ENCODE data around the gene LMO7. TPM values are rescaled to one million over a fixed set of nuclear protein-coding genes. Genes with fewer than 3 reads are reported as not detected.

Gene LMO7
- total and polyA plus RNA-seq, 2 of the 8 experiments (the other 6 are each of a cell fraction or from before 2014, with no cell fraction given): 8.1 to 28.3 TPM

DNA sequence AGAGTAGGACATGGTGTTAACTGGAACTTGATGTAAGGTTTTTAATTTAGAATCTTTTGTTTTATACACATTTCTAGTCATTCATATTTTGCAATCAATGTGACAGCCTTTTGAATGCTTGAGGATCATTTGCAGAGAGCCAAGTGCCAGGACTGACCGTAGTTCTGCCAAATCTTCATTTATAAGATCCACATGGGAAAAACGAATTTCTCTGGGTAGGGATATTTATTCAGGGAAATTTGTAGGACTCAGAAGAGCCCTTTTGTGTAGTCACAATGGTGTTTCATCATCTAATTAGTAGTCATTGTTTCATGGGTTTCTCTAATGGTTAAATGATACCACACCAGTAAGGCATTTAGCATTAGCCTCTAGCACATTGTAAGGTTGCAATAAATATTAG lies 161.1 kb downstream of the LMO7 start:
- Histone ChIP-seq H3K4me3 (ENCODE audit: extremely low read depth in 1 of 4, insufficient read depth in 2 of 4, low read depth in 3 of 4, low read length in 4 of 4) (no peak overlapping the region), H2BK20ac (ENCODE audit: low read length) (no peak overlapping the region), H3K4ac (replicated peaks; ENCODE audit: insufficient read length, low read depth, low read length) (no peak overlapping the region), H2AK5ac (ENCODE audit: low read depth, low read length) (no peak overlapping the region), H3K9me3 (ENCODE audit: insufficient read depth in 2 of 2, low read depth in 1 of 2, low read length in 1 of 2) (no peaks in the 10 kb centered on the region), H3K4me2 (ENCODE audit: insufficient read depth in 1 of 2, low read depth in 2 of 2, low read length in 2 of 2) (no peak overlapping the region), H3K79me2 (ENCODE audit: control insufficient read depth in 1 of 2, insufficient read depth in 2 of 2, low read length in 2 of 2) (no peaks in the 10 kb centered on the region), H3K4me1 (replicated peaks in 1 of 4; ENCODE audit: control insufficient read depth in 3 of 4, insufficient read depth in 4 of 4, low read length in 3 of 4) (peaks cover 0 to 4% (median 2%) of the 10 kb centered on the region in 4 experiments; a peak in 4 of 7 replicates), H3K23ac (ENCODE audit: insufficient read length) (no peak overlapping the region), H2AFZ (ENCODE audit: low read length) (no peak overlapping the region), H3K27me3 (replicated peaks in 1 of 4; ENCODE audit: control insufficient read depth in 3 of 4, extremely low read depth in 1 of 4, insufficient read depth in 3 of 4, low read length in 3 of 4) (no peaks in the 10 kb centered on the region), H3K9ac (replicated peaks in 1 of 4; ENCODE audit: extremely low read depth in 1 of 4, low read depth in 3 of 4, low read length in 3 of 4) (no peak overlapping the region), H3K14ac (ENCODE audit: insufficient read length) (no peak overlapping the region), H4K8ac (ENCODE audit: extremely low read depth, insufficient read depth, low read length) (no peak overlapping the region), H4K91ac (replicated peaks; ENCODE audit: insufficient read length, low read length) (no peak overlapping the region), H3K56ac (replicated peaks; ENCODE audit: insufficient read length, low read depth, low read length) (no peak overlapping the region), H2BK15ac (ENCODE audit: low read length) (no peak overlapping the region), H4K20me1 (replicated peaks in 1 of 2; ENCODE audit: control insufficient read depth in 1 of 2, insufficient read depth in 2 of 2, low read length in 2 of 2) (no peaks in the 10 kb centered on the region), H3K79me1 (ENCODE audit: low read depth, low read length) (no peaks in the 10 kb centered on the region), H2BK12ac (ENCODE audit: low read depth, low read length) (no peak overlapping the region), H3K18ac (ENCODE audit: extremely low read depth, low read length) (no peak overlapping the region), H2BK120ac (replicated peaks; ENCODE audit: low read depth, low read length) (no peak overlapping the region), H3K27ac (ENCODE audit: low read depth, low read length) (no peak overlapping the region), H2BK5ac (ENCODE audit: low read depth, low read length) (no peak overlapping the region), H4K5ac (ENCODE audit: insufficient read length, low read depth, low read length) (no peak overlapping the region), H3K36me3 (ENCODE audit: control insufficient read depth in 2 of 4, insufficient read depth in 4 of 4, low read length in 3 of 4) (no peaks in the 10 kb centered on the region), H3K23me2 (ENCODE audit: low read depth, low read length) (no peaks in the 10 kb centered on the region)
- DNase-seq (ENCODE audit: low read depth in 1 of 2, low spot score in 2 of 2): no peak
- no peak for TF ChIP-seq CBX5 (IDR thresholded peaks at IDR 0.05; ENCODE audit: low read depth, low read length)
- ChIA-PET CTCF (ENCODE audit: partially characterized antibody) (interaction anchor here (0.8 to 5.3 kb wide), 2 partner anchors 10 to 101 kb away, joined by 4 to 24 read pairs; no protein-coding TSS in a partner anchor), POLR2A (ENCODE audit: partially characterized antibody) (no interaction called here)
- WGBS, 2 experiments (ENCODE audit: extremely low coverage in 1 of 2, insufficient coverage in 1 of 2, insufficient read length in 1 of 2, insufficient replicate concordance in 2 of 2, low coverage in 1 of 2, low lambda C conversion rate in 2 of 2, missing lambda C conversion rate in 1 of 2): 86% methylated on average over 2 of the region's 2 CpGs; no CpG with 5 or more reads in 1 of the 2 experiments
- no peak for FAIRE-seq
